H9 (cell line): Measurements from ENCODE around the gene SFXN5. TPM values are rescaled to one million over a fixed set of nuclear protein-coding genes. Genes with fewer than 3 reads are reported as not detected.

Source experiments
- DNase-seq: peaks from one replicate; pipeline ENCODE4 v3.0.0-alpha.2; 2017
- H2AFZ ChIP-seq: one replicate; pipeline ENCODE4 v1.6.1; 2013; ENCODE audit warnings: mild to moderate bottlenecking, low read length, control low read depth, moderate library complexity
- H2AK5ac ChIP-seq: 2 replicates; pipeline ENCODE4 v1.6.1; 2013; ENCODE audit warnings: low read length, control low read depth, mixed read lengths; ENCODE audit not compliant: insufficient read length
- H2BK120ac ChIP-seq: one replicate; pipeline ENCODE4 v1.6.1; 2013; ENCODE audit warnings: low read depth, mild to moderate bottlenecking, low read length, control low read depth, inconsistent platforms; ENCODE audit not compliant: poor library complexity, severe bottlenecking
- H2BK12ac ChIP-seq: 2 replicates; pipeline ENCODE4 v1.6.1; 2013; ENCODE audit warnings: low read length, control low read depth, mixed read lengths, low read depth; ENCODE audit not compliant: insufficient read length
- H2BK15ac ChIP-seq: 2 replicates; pipeline ENCODE4 v1.6.1; 2013; ENCODE audit warnings: low read depth, low read length, control low read depth
- H2BK20ac ChIP-seq: one replicate; pipeline ENCODE4 v1.6.1; 2013; ENCODE audit warnings: low read depth, mild to moderate bottlenecking, low read length, control low read depth, inconsistent platforms; ENCODE audit not compliant: poor library complexity, severe bottlenecking
- H2BK5ac ChIP-seq: 2 replicates; pipeline ENCODE4 v1.6.1; 2013; ENCODE audit warnings: low read length, control low read depth, mixed read lengths; ENCODE audit not compliant: insufficient read length
- H3K14ac ChIP-seq: 2 replicates; pipeline ENCODE4 v1.6.1; 2013; ENCODE audit warnings: low read length, control low read depth; ENCODE audit not compliant: insufficient read depth
- H3K18ac ChIP-seq: 2 replicates; pipeline ENCODE4 v1.6.1; 2013; ENCODE audit warnings: low read depth, mild to moderate bottlenecking, mixed read lengths, low read length, control low read depth; ENCODE audit not compliant: insufficient read length
- H3K23ac ChIP-seq: 2 replicates; pipeline ENCODE4 v1.6.1; 2013; ENCODE audit warnings: low read length, control low read depth, mixed read lengths, low read depth; ENCODE audit not compliant: insufficient read length
- H3K23me2 ChIP-seq: 2 replicates; pipeline ENCODE4 v1.6.1; 2013; ENCODE audit warnings: low read depth, mild to moderate bottlenecking, mixed read lengths, low read length, control low read depth; ENCODE audit not compliant: insufficient read length, poor library complexity, severe bottlenecking
- H3K27ac ChIP-seq: 2 replicates; pipeline ENCODE4 v1.5.1; 2013; ENCODE audit warnings: low read length, control low read depth, mixed read lengths, low read depth; ENCODE audit not compliant: insufficient read length
- H3K27me3 ChIP-seq: 2 replicates; pipeline ENCODE4 v1.6.1; 2013; ENCODE audit warnings: low read length, control low read depth, inconsistent platforms; ENCODE audit not compliant: insufficient read depth
- H3K4ac ChIP-seq: 2 replicates; pipeline ENCODE4 v1.6.1; 2013; ENCODE audit warnings: low read depth, mild to moderate bottlenecking, control low read depth, inconsistent platforms, low read length, moderate library complexity
- H3K4me1 ChIP-seq: 2 replicates; pipeline ENCODE4 v1.6.1; 2013; ENCODE audit warnings: low read length, control low read depth, inconsistent platforms; ENCODE audit not compliant: insufficient read depth
- H3K4me2 ChIP-seq: 2 replicates; pipeline ENCODE4 v1.6.1; 2013; ENCODE audit warnings: low read length, control low read depth, mixed read lengths; ENCODE audit not compliant: insufficient read length, insufficient read depth
- H3K56ac ChIP-seq: 2 replicates; pipeline ENCODE4 v1.6.1; 2013; ENCODE audit warnings: low read depth, mild to moderate bottlenecking, mixed read lengths, low read length, control low read depth; ENCODE audit not compliant: insufficient read length
- H3K79me1 ChIP-seq: 2 replicates; pipeline ENCODE4 v1.6.1; 2013; ENCODE audit warnings: low read depth, mild to moderate bottlenecking, moderate library complexity, low read length, control low read depth, inconsistent platforms; ENCODE audit not compliant: insufficient read depth, poor library complexity, severe bottlenecking
- H3K79me2 ChIP-seq: 2 replicates; pipeline ENCODE4 v1.6.1; 2013; ENCODE audit warnings: low read length, control low read depth, inconsistent platforms; ENCODE audit not compliant: insufficient read depth
- H3K9ac ChIP-seq: 2 replicates; pipeline ENCODE4 v1.6.1; 2013; ENCODE audit warnings: low read length, control low read depth, mixed read lengths; ENCODE audit not compliant: insufficient read length; ENCODE audit errors: extremely low read depth
- H3K9me3 ChIP-seq: one replicate; pipeline ENCODE4 v1.6.1; 2013; ENCODE audit warnings: low read depth, low read length, inconsistent platforms; ENCODE audit not compliant: control insufficient read depth
- H3T11ph ChIP-seq: one replicate; pipeline ENCODE4 v1.6.1; 2013; ENCODE audit warnings: mild to moderate bottlenecking, low read length, control low read depth, inconsistent platforms
- H4K20me1 ChIP-seq: one replicate; pipeline ENCODE4 v1.6.1; 2013; ENCODE audit not compliant: control insufficient read depth, insufficient read length, insufficient read depth
- H4K5ac ChIP-seq: 2 replicates; pipeline ENCODE4 v1.6.1; 2013; ENCODE audit warnings: low read depth, mild to moderate bottlenecking, mixed read lengths, low read length, control low read depth; ENCODE audit not compliant: insufficient read length
- H4K8ac ChIP-seq: replicated peaks from 2 replicates; pipeline ENCODE4 v1.6.1; 2013; ENCODE audit warnings: low read length, control low read depth, mixed read lengths, low read depth; ENCODE audit not compliant: insufficient read length
- H4K91ac ChIP-seq: 2 replicates; pipeline ENCODE4 v1.6.1; 2013; ENCODE audit warnings: low read depth, mild to moderate bottlenecking, moderate library complexity, mixed read lengths, low read length, control low read depth; ENCODE audit not compliant: insufficient read length
- H3K27ac Mint-ChIP-seq, 3 experiments: 2 replicates in 2 of 3; 3 replicates in 1 of 3; pipeline ENCODE4 v1.8.0; 2020 to 2021; ENCODE audit warnings: mixed read lengths in 3 of 3, mild to moderate bottlenecking in 1 of 3, moderate library complexity in 1 of 3
- H3K27me3 Mint-ChIP-seq: 2 replicates; pipeline ENCODE4 v1.8.0; 2021; ENCODE audit warnings: low read depth, mild to moderate bottlenecking, moderate library complexity, mixed read lengths
- H3K36me3 Mint-ChIP-seq, 3 experiments: 2 replicates in 2 of 3; 3 replicates in 1 of 3; pipeline ENCODE4 v1.8.0; 2020 to 2021; ENCODE audit warnings: low read depth in 3 of 3, mixed read lengths in 3 of 3; ENCODE audit not compliant: insufficient read depth in 1 of 3
- H3K4me1 Mint-ChIP-seq, 2 experiments: 2 replicates each; pipeline ENCODE4 v1.8.0; 2020; ENCODE audit warnings: mixed read lengths in 2 of 2
- H3K4me3 Mint-ChIP-seq, 2 experiments: 2 replicates in 1 of 2; 3 replicates in 1 of 2; pipeline ENCODE4 v1.8.0; 2020 to 2021; ENCODE audit warnings: mild to moderate bottlenecking in 2 of 2, mixed read lengths in 2 of 2, moderate library complexity in 1 of 2
- H3K9me3 Mint-ChIP-seq, 2 experiments: 2 replicates in 1 of 2; 3 replicates in 1 of 2; pipeline ENCODE4 v1.8.0; 2020; ENCODE audit warnings: mild to moderate bottlenecking in 2 of 2, mixed read lengths in 2 of 2, moderate library complexity in 1 of 2
- WGBS: extraction: QIAGEN DNeasy Blood & Tissue Kit; methylation state at CpG from one replicate; pipeline ENCODE4 v1.1.7; 2013; ENCODE audit warnings: missing lambda C conversion rate, low lambda C conversion rate, mixed read lengths; ENCODE audit not compliant: insufficient read length; ENCODE audit errors: extremely low coverage; 5-methylcytosine and 5-hydroxymethylcytosine counted together
- total RNA-seq: library from RNA; stranded (reverse); gene quantifications from 2 replicates; pipeline ENCODE4 v1.2.1, GENCODE V29; 2021
- TF ChIP-seq, protein P1 (sequence below): fragments of 200-600 bp; sonication (generic); conservative IDR thresholded peaks from 3 replicates; pipeline ENCODE4 v1.8.0; 2021; ENCODE audit warnings: antibody characterized with exemption, mild to moderate bottlenecking

SFXN5 gene
- total RNA-seq, 1 experiment from 2014 or later, result 30.9 TPM

DNA sequence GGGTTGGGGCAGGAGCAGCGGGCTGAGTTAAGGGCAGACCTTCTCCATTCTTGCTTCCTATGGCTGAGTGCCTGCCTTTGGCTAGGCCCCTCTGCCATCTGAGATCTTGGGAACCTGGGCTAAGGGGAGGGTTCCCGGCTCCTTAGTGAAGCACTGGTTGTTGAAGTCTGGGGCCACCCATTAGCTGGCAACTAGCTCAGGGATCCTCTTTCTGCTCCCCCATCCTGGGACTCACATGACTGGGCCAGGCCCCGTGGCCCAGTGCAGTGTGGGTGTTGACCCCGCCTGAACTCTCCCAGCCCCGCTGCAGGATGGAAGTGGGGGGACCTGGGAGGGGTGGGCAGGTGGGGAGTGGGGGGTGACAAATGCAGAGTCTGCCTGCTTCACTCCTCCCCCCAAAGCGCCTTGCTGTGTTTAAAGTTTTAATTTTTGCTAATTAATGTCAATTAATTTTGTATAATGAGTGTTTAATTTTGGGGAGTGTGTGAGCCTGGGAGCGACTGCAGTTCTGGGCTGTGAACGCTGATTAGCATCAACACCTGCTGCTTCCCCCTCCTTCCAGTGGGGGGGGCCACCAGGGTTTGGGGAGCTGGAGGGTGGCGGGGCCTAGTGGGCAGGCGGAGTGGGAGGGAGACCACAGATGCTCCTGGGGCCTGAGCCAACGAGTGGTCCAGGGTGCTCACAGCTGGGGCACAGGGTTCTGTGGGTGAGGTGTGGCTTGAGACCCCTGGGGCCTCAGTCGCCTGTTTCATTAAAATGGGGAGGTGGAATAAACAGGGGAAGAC, 99.0 kb downstream of the SFXN5 start:
- H3K4me1 ChIP-seq, result peaks cover 15% of the 10 kb centered on the region; the same call in 1 of the 2 replicates
- H3K79me1 ChIP-seq, result no peaks in the 10 kb centered on the region
- H3T11ph ChIP-seq, result no peak overlapping the region
- no peak overlapping the region for H3K23ac ChIP-seq
- H3K56ac ChIP-seq, result no peak overlapping the region
- no peak overlapping the region for H4K91ac ChIP-seq
- H4K5ac ChIP-seq, result no peak overlapping the region
- H3K18ac ChIP-seq, result no peak overlapping the region
- Mint-ChIP-seq H3K27ac (peak overlapping the region in 1 of 3 experiments; percentile 32; a peak in 1 of 7 replicates), H3K36me3 (peaks cover 0 to 3% (median 0%) of the 10 kb centered on the region in 3 experiments; a peak in 1 of 7 replicates), H3K27me3 (no peaks in the 10 kb centered on the region; the same call in 1 of the 2 replicates), H3K4me1 (peaks cover 31 to 37% of the 10 kb centered on the region in 2 experiments), H3K4me3 (no peak overlapping the region), H3K9me3 (no peaks in the 10 kb centered on the region)
- no peak overlapping the region for H2BK15ac ChIP-seq
- H3K4ac ChIP-seq, result no peak overlapping the region; the same call in 1 of the 2 replicates
- H2AK5ac ChIP-seq, result no peak overlapping the region
- no peaks in the 10 kb centered on the region for H3K27me3 ChIP-seq
- no peak overlapping the region for H2AFZ ChIP-seq
- no peak overlapping the region for H2BK20ac ChIP-seq
- H3K9ac ChIP-seq, result no peak overlapping the region
- DNase-seq, result no peak
- no peaks in the 10 kb centered on the region for H4K20me1 ChIP-seq
- H3K23me2 ChIP-seq, result no peaks in the 10 kb centered on the region
- no peak overlapping the region for H2BK120ac ChIP-seq
- no peaks in the 10 kb centered on the region for H3K79me2 ChIP-seq
- no peak overlapping the region for H3K14ac ChIP-seq
- no CpG with 5 or more reads among the region's 12 CpGs for WGBS
- H2BK5ac ChIP-seq, result no peak overlapping the region
- H3K4me2 ChIP-seq, result no peak overlapping the region
- H4K8ac ChIP-seq, result no peak overlapping the region
- TF ChIP-seq, protein P1, sequence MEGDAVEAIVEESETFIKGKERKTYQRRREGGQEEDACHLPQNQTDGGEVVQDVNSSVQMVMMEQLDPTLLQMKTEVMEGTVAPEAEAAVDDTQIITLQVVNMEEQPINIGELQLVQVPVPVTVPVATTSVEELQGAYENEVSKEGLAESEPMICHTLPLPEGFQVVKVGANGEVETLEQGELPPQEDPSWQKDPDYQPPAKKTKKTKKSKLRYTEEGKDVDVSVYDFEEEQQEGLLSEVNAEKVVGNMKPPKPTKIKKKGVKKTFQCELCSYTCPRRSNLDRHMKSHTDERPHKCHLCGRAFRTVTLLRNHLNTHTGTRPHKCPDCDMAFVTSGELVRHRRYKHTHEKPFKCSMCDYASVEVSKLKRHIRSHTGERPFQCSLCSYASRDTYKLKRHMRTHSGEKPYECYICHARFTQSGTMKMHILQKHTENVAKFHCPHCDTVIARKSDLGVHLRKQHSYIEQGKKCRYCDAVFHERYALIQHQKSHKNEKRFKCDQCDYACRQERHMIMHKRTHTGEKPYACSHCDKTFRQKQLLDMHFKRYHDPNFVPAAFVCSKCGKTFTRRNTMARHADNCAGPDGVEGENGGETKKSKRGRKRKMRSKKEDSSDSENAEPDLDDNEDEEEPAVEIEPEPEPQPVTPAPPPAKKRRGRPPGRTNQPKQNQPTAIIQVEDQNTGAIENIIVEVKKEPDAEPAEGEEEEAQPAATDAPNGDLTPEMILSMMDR, result no peak
- H3K9me3 ChIP-seq, result no peaks in the 10 kb centered on the region
- H3K27ac ChIP-seq, result no peak overlapping the region
- no peak overlapping the region for H2BK12ac ChIP-seq
